Progenitor cell of endocrine pancreas (in vitro differentiated cells): Measurements from ENCODE around the gene KIAA1328. TPM values are rescaled to one million over a fixed set of nuclear protein-coding genes. Genes with fewer than 3 reads are reported as not detected.
"Not testable (repeated sequence)": the region's sequence is repeated elsewhere in the genome, so short reads cannot be mapped to it uniquely, and the experiment has no call there.

ENCODE experiments used
- DNase-seq: peaks from one replicate; pipeline ENCODE4 v3.0.0; 2021; ENCODE audit warnings: low spot score; ENCODE audit not compliant: unreplicated experiment
- H3K27ac Mint-ChIP-seq: 2 replicates; pipeline ENCODE4 v1.8.0; 2021; ENCODE audit warnings: mild to moderate bottlenecking, moderate library complexity, mixed read lengths
- H3K27me3 Mint-ChIP-seq: 2 replicates; pipeline ENCODE4 v1.8.0; 2021; ENCODE audit warnings: mixed read lengths
- H3K36me3 Mint-ChIP-seq: 2 replicates; pipeline ENCODE4 v1.8.0; 2022; ENCODE audit warnings: mixed read lengths; ENCODE audit not compliant: insufficient read depth
- H3K4me1 Mint-ChIP-seq: 2 replicates; pipeline ENCODE4 v1.8.0; 2021; ENCODE audit warnings: low read depth, mixed read lengths
- H3K4me3 Mint-ChIP-seq: 2 replicates; pipeline ENCODE4 v1.8.0; 2021; ENCODE audit warnings: low read depth, mild to moderate bottlenecking, moderate library complexity, mixed read lengths
- H3K9me3 Mint-ChIP-seq: 2 replicates; pipeline ENCODE4 v1.8.0; 2021; ENCODE audit warnings: low read depth, mixed read lengths
- CTCF ChIP-seq: fragments of 200-600 bp; sonication (generic); IDR thresholded peaks from one replicate; pipeline ENCODE4 v1.5.0; 2021; ENCODE audit warnings: antibody characterized with exemption, mild to moderate bottlenecking; ENCODE audit not compliant: unreplicated experiment
- total RNA-seq: library from RNA; stranded (reverse); gene quantifications from 2 replicates; pipeline ENCODE4 v1.2.1, GENCODE V29; 2021

The KIAA1328 gene
- total RNA-seq, 1 donor from 2014 or later, result 12.4 TPM

- TF ChIP-seq CTCF, result no peak
- Mint-ChIP-seq H3K27ac (peak overlapping the region; percentile 37), H3K27me3 (no peaks in the 10 kb centered on the region), H3K4me3 (no peak overlapping the region), H3K9me3 (peaks cover 7% of the 10 kb centered on the region), H3K4me1 (peaks cover 8% of the 10 kb centered on the region), H3K36me3 (peaks cover 11% of the 10 kb centered on the region)
- no peak for DNase-seq
These were observed 27.9 kb downstream of the KIAA1328 start for GRCh38 chr18:36856815-36857214.

- DNase-seq, result no peak
- Mint-ChIP-seq H3K9me3 (no peaks in the 10 kb centered on the region), H3K36me3 (peaks cover 3% of the 10 kb centered on the region), H3K27ac (no peak overlapping the region), H3K4me3 (no peak overlapping the region), H3K4me1 (peaks cover 8% of the 10 kb centered on the region), H3K27me3 (no peaks in the 10 kb centered on the region)
- TF ChIP-seq CTCF, result no peak
These were observed 33.3 kb downstream of the KIAA1328 start for GRCh38 chr18:36862182-36862581.

GRCh38 chr18:36867056-36867455 lies 38.1 kb downstream of the KIAA1328 start:
- Mint-ChIP-seq H3K27ac (no peak overlapping the region), H3K36me3 (peaks cover 8% of the 10 kb centered on the region), H3K27me3 (no peaks in the 10 kb centered on the region), H3K9me3 (no peaks in the 10 kb centered on the region), H3K4me3 (no peak overlapping the region), H3K4me1 (peaks cover 11% of the 10 kb centered on the region)
- DNase-seq, result no peak
- TF ChIP-seq CTCF, result no peak

- Mint-ChIP-seq H3K4me1 (peaks cover 10% of the 10 kb centered on the region), H3K4me3 (no peak overlapping the region), H3K36me3 (peaks cover 31% of the 10 kb centered on the region), H3K9me3 (peaks cover 17% of the 10 kb centered on the region), H3K27ac (no peak overlapping the region), H3K27me3 (no peaks in the 10 kb centered on the region)
- DNase-seq, result no peak
- no peak for TF ChIP-seq CTCF
These were observed 42.9 kb downstream of the KIAA1328 start for GRCh38 chr18:36871801-36872200.

- no peak for TF ChIP-seq CTCF
- Mint-ChIP-seq H3K27me3 (no peaks in the 10 kb centered on the region), H3K36me3 (peaks cover 30% of the 10 kb centered on the region), H3K4me1 (peaks cover 12% of the 10 kb centered on the region), H3K4me3 (no peak overlapping the region), H3K27ac (no peak overlapping the region), H3K9me3 (peaks cover 20% of the 10 kb centered on the region)
- DNase-seq, result no peak
These were observed 43.4 kb downstream of the KIAA1328 start for GRCh38 chr18:36872329-36872728.

GRCh38 chr18:36873826-36874225 lies 44.9 kb downstream of the KIAA1328 start:
- H3K27me3 Mint-ChIP-seq, H3K4me3 Mint-ChIP-seq, H3K4me1 Mint-ChIP-seq, H3K27ac Mint-ChIP-seq, DNase-seq: not testable (repeated sequence)
- peaks cover 27% of the 10 kb centered on the region for H3K9me3 Mint-ChIP-seq
- H3K36me3 Mint-ChIP-seq, result peaks cover 33% of the 10 kb centered on the region

- H3K4me3 Mint-ChIP-seq, DNase-seq, H3K27ac Mint-ChIP-seq, H3K27me3 Mint-ChIP-seq: not testable (repeated sequence)
- peaks cover 29% of the 10 kb centered on the region for H3K36me3 Mint-ChIP-seq
- H3K4me1 Mint-ChIP-seq, result peaks cover 13% of the 10 kb centered on the region
- peaks cover 32% of the 10 kb centered on the region for H3K9me3 Mint-ChIP-seq
These were observed 50.9 kb downstream of the KIAA1328 start for GRCh38 chr18:36879796-36880195.
